ENCODE data around the gene TBL1X.

GRCh38 chrX:9482837-9483236, 18.0 kb downstream of the TBL1X start:
- no peak for TF ChIP-seq CTCF (IDR thresholded peaks at IDR 0.05)
- no peak for TF ChIP-seq EZH2 (IDR thresholded peaks at IDR 0.05; ENCODE audit: borderline replicate concordance, insufficient read depth, low read depth, low read length, poor library complexity, severe bottlenecking)

Measured in B cell (primary cell).